UCSD-AML1 (cell line): ENCODE results near the gene KRTAP4-4.
"Not testable (repeated sequence)": the region's sequence is repeated elsewhere in the genome, so short reads cannot be mapped to it uniquely, and the experiment has no call there.

ENCODE experiments used
- DNase-seq: peaks from one replicate; lab custom pipeline; 2025; ENCODE audit not compliant: unreplicated experiment; lab: John Stamatoyannopoulos, UW

Gene KRTAP4-4

DNA sequence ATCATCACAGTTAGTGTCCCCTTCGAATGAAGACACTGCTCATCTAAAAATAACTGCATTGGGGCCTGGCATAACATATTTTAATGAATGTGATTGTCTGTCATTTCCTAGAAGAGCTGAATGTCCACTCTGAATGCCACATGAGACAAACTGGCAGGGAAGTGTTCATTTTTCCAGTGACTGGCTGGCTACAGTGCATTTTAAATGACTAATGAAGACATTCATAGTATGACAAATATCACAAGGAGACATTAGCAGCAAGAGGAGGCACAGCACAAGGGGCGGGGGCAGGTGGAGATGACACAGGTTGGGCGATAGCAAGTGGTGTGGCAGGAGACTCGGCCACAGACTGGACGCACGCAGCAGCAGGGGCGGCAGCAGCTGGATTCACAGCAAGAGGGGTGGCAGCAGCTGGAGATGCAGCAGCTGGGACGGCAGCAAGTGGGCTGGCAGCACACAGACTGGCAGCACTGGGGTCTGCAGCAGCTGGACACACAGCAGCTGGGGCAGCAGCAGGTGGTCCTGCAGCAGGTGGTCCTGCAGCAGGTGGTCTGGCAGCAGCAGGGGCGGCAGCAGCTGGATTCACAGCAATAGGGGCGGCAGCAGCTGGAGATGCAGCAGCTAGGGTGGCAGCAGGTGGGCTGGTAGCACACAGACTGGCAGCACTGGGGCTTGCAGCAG, 11.4 kb downstream of the KRTAP4-4 start:
- not testable (repeated sequence) for DNase-seq

GRCh38 chr17:41147531-41148204, 12.9 kb downstream of the KRTAP4-4 start:
- no peak for DNase-seq

DNA sequence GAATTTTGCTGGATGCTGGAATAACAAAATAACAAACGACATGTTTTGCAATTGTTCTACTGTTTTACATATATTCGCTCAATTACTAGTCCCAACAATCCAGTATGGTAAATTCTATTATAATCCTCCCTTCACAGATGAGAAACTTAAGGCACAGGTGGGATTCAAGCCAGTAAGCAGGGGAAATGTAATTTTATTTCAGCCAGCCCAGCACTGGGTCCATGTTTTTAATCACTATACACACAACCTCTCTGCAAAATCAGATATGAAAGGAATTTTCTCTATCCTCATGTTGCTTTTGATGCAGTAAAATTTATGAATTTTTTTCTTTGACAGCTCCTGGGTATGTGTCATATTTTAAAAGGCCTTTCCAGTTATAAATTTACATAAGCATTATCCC, 15.3 kb downstream of the KRTAP4-4 start:
- no peak for DNase-seq

DNA sequence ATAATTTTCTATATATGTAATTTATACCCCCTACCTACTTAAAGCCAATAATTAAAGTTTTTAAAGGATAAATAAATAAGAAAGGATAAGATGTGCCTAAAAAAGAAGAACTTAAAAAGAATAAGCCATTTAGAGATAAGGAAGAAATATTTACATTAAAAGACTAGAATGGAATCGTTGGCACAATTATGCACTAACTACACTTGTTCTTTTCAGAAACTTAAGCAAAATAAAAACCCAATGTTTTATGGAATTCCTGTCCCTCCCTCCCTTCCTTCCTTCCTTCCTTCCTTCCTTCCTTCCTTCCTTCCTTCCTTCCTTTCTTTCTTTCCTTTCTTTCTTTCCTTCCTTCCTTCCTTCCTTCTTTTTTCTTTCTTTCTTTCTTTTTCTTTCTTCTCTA, 15.7 kb downstream of the KRTAP4-4 start:
- DNase-seq = no peak

- no peak for DNase-seq
Observed at GRCh38 chr17:41141361-41141760, 19.2 kb downstream of the KRTAP4-4 start.

DNA sequence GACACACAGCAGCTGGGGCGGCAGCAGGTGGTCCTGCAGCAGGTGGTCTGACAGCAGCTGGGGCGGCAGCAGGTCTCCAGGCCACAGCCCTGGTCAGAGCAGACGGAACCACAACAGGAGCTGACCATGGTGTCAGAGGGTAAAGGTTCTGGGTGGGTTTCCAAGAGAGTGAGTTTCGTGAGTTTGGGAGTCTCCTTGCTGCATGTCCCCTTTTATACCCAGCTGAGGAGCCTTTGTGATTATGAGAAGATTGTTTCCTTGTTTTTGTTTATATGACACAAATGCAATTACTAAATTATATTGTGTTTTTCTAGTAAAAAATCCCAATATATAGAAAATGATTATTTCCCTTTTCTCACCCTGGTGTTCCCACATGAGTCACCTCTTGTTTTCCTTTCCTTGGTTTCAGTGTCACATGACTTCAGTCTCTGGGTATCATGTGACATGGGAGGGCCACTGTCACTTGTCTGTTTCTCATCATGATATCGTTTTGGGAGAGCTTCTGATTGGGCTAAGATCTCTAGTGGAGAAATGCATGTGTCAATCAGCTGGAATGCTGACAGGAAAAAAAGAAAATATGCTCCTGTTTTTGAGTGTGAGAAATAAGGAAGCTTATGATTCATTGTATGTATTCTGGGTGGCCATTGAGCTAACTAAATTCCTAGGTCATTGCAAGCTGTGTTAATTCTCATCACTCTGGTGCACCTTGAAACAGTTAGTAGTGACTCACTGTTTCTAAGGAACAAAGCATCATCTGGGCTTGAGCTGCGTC, 20.0 kb downstream of the KRTAP4-4 start, which contains the start of gene KRTAP4-6:
KRTAP4-6 (minus strand) TSS at position 185 of the 772 bp plus-strand sequence; CDS start at position 128, 57 bp downstream.
- DNase-seq = no peak

- DNase-seq = not testable (repeated sequence)
Observed at GRCh38 chr17:41139865-41140264, 20.7 kb downstream of the KRTAP4-4 start.

GRCh38 chr17:41133880-41134735, 26.4 kb downstream of the KRTAP4-4 start:
- no peak for DNase-seq

DNA sequence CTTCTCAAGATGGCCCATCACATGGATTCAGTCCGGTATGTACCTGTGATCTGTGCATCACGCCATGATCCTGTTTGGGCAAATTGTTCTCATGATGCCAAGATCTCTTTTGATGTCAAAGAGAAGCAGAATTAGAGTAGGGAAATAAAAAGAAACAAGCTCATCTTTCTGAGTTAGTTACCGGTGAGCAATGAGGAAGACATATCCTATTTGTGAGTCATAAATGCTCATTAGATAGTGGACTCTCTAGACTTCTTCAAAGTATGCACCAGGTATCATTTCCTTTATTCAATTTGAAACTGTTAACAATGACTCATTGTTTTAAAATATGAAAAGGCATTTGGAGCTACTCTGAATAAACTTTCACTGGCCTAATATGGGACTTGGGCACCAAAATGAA, 28.6 kb downstream of the KRTAP4-4 start:
- DNase-seq = no peak

- no peak for DNase-seq
Observed at GRCh38 chr17:41127371-41127770, 33.2 kb downstream of the KRTAP4-4 start.

DNA sequence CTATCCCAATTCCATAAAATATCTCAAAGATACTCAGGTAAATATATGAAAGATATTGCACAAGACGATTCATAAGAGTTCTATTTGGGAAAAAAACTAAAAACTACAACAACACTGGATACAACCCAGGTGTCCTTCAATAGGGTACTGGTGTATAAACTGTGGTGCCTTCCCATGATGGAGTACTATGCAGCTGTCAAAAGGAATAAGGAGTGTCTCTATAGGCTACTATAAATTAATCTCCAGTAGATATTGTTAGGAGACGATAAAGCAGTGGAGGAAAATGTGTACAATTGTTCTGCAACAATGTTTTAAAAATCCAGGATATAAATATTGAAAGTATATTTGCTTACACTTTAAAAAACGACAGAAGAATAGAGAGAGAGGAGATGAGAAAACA, 34.1 kb downstream of the KRTAP4-4 start:
- no peak for DNase-seq

DNA sequence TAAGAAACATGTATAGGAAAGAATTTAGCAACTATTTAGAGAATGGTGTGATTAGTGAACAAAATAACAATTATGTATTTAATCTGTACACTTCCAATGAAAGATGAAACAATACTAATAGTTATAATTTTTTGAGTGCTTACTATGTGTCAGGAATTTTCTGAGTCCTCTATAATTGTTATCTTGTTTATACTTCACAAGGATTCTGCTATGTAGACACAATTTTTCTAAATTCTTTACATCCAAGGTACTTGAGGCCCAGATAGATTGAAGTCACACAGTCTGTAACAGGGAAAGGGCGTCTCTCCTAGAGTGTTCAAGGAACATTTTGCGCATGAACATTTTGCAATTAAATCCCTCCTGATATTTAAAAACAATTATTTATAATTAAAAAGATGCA, 35.5 kb downstream of the KRTAP4-4 start:
- DNase-seq = no peak

- not testable (repeated sequence) for DNase-seq
Observed at GRCh38 chr17:41123991-41124371, 36.6 kb downstream of the KRTAP4-4 start, which contains the start of gene KRTAP4-12. Gene KRTAP4-12 (minus strand): TSS chr17:41124182. CDS start chr17:41124122, 60 bp downstream.

DNA sequence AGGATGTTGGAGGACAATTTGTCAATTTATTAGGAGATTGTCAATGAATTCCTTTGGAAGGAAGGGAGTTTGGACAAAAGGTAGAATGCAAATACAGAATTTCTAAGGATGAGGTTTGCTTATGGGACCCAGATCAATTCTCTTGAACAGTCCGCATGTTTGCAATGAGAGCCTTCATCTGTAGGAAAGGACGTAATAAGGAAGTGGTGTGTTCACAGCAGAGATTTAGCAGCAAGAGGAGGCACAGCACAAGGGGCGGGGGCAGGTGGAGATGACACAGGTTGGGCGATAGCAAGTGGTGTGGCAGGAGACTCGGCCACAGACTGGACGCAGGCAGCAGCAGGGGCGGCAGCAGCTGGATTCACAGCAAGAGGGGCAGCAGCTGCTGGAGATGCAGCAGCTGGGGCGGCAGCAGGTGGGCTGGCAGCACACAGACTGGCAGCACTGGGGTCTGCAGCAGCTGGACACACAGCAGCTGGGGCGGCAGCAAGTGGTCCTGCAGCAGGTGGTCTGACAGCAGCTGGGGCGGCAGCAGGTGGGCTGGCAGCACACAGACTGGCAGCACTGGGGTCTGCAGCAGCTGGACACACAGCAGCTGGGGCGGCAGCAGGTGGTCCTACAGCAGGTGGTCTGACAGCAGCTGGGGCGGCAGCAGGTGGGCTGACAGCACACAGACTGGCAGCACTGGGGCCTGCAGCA, 37.1 kb downstream of the KRTAP4-4 start:
- not testable (repeated sequence) for DNase-seq

DNA sequence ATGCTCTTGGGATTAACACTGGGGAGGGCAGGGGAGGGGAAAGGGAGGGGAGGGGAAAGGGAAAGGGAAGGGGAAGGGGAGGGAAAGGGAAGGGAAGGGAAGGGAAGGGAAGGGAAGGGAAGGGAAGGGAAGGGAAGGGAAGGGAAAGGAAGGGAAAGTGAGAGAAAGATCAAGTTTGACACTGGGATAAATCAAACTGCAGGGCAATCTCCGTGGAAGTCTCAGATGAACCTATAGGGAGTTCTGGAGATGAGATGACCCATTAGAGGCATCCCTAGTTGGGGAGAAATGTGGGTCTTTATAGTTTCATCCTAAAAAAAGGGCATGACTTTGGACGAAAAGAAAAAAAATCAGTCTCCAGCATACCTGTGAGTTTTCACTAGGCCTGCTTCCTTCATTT, 38.8 kb downstream of the KRTAP4-4 start:
- DNase-seq = no peak

DNA sequence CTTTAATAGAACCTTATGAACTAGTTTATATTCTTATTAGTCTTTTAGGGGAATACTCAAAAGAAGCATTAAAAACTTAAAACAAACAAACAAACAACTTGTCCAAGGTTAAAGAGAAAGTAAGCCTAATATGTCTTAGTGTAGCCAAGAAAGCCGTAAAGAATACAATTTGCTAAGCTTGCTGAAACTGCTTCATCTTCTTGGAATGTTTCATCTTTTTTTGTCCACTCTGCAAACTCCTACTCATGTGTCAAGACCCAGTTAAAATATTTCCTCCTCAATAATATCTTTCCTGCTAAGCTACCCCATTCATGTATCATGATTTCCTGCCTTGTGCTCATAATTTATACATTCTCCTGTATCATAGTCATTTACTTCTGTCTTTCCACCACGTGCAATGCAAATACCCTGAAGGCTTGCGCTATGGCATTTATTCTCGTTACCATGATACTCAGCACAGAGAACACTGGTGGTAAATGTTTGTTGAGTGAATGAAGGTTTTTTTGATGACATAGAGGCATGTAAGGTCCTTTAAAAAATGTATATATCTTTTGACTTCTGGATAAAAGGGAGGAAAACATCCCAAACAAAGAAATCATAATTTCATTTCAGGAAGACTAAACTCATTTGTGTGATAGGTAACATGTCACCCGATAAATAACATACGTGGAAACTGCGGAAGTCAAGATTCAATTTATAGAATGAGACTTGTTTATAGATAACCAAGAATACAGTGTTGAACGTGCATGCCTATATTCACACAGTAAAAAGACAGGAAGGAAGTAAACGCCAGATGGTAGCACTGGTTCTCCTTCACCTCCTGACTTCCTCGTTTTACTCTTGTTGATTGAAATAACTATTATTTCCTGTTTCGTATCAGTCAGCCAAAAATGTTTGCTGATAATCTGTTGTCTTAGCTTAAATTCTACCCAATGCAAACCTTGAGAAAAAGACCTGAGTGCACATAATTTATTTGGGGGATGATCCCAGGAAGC, 40.6 kb downstream of the KRTAP4-4 start:
- not testable (repeated sequence) for DNase-seq

- DNase-seq = no peak
Observed at GRCh38 chr17:41118721-41119120, 41.8 kb downstream of the KRTAP4-4 start.

- DNase-seq = not testable (repeated sequence)
Observed at GRCh38 chr17:41117846-41118386, 42.6 kb downstream of the KRTAP4-4 start, which contains the start of gene KRTAP4-11. Gene KRTAP4-11 (minus strand): TSS chr17:41118373. CDS start chr17:41118315, 58 bp downstream.

GRCh38 chr17:41116297-41116696, 44.3 kb downstream of the KRTAP4-4 start:
- no peak for DNase-seq
